OCI-LY1 (cell line): ENCODE results near the gene CD48.
"Not testable (repeated sequence)": the region's sequence is repeated elsewhere in the genome, so short reads cannot be mapped to it uniquely, and the experiment has no call there.

Source experiments
- EZH2 ChIP-seq: fragments of 200-600 bp; sonication (generic), shearing (Covaris generic); IDR thresholded peaks from 2 replicates; pipeline ENCODE4 v1.8.0; 2017; ENCODE audit warnings: borderline replicate concordance, mixed run types, mild to moderate bottlenecking, antibody characterized with exemption, low read length, moderate library complexity, mixed read lengths
- TF ChIP-seq, protein P1 (sequence below): fragments of 200-600 bp; sonication (generic), shearing (Covaris generic); IDR thresholded peaks from 2 replicates; pipeline ENCODE4 v1.5.1; 2017; ENCODE audit warnings: mild to moderate bottlenecking, antibody characterized with exemption, low read length, moderate library complexity, mixed read lengths

DNA sequence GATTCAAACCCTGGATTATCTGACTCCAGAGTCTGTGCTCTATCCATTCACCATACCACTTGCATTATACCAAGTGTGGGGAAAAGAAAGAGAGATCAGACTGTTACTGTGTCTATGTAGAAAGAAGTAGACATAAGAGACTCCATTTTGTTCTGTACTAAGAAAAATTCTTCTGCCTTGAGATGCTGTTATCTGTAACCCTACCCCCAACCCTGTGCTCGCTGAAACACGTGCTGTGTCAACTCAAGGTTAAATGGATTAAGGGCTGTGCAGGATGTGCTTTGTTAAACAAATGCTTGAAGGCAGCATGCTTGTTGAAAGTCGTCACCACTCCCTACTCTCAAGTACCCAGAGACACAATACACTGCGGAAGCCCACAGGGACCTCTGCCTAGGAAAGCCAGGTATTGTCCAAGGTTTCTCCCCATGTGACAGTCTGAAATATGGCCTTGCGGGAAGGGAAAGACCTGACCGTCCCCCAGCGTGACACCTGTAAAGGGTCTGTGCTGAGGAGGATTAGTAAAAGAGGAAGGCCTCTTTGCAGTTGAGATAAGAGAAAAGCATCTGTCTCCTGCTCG is 59.5 kb downstream of the CD48 start:
- TF ChIP-seq, protein P1, sequence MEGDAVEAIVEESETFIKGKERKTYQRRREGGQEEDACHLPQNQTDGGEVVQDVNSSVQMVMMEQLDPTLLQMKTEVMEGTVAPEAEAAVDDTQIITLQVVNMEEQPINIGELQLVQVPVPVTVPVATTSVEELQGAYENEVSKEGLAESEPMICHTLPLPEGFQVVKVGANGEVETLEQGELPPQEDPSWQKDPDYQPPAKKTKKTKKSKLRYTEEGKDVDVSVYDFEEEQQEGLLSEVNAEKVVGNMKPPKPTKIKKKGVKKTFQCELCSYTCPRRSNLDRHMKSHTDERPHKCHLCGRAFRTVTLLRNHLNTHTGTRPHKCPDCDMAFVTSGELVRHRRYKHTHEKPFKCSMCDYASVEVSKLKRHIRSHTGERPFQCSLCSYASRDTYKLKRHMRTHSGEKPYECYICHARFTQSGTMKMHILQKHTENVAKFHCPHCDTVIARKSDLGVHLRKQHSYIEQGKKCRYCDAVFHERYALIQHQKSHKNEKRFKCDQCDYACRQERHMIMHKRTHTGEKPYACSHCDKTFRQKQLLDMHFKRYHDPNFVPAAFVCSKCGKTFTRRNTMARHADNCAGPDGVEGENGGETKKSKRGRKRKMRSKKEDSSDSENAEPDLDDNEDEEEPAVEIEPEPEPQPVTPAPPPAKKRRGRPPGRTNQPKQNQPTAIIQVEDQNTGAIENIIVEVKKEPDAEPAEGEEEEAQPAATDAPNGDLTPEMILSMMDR: not testable (repeated sequence)
- not testable (repeated sequence) for TF ChIP-seq EZH2
